HUES64 (cell line): ENCODE measurements around the gene GZMM.

ENCODE experiments used
- H3K27ac ChIP-seq: 2 replicates; pipeline ENCODE4 v1.7.0; 2013; ENCODE audit warnings: low read depth, low read length, inconsistent platforms
- H3K27me3 ChIP-seq: 2 replicates; pipeline ENCODE4 v1.6.1; 2013; ENCODE audit warnings: mild to moderate bottlenecking, low read length; ENCODE audit not compliant: insufficient read depth
- H3K36me3 ChIP-seq: 2 replicates; pipeline ENCODE4 v1.6.1; 2013; ENCODE audit warnings: mild to moderate bottlenecking, low read length; ENCODE audit not compliant: insufficient read depth
- H3K4me1 ChIP-seq: 2 replicates; pipeline ENCODE4 v1.6.1; 2013; ENCODE audit warnings: mild to moderate bottlenecking, low read length, moderate library complexity; ENCODE audit not compliant: insufficient read depth
- H3K4me3 ChIP-seq: 2 replicates; pipeline ENCODE4 v1.5.1; 2013; ENCODE audit warnings: mild to moderate bottlenecking, low read length, moderate library complexity
- H3K9ac ChIP-seq: 2 replicates; pipeline ENCODE4 v1.6.1; 2013; ENCODE audit warnings: mild to moderate bottlenecking, low read depth, low read length
- H3K9me3 ChIP-seq: 2 replicates; pipeline ENCODE4 v1.6.1; 2013; ENCODE audit warnings: low read depth, low read length; ENCODE audit not compliant: insufficient read depth
- WGBS: fragments of 150-250, 120-280 bp; methylation state at CpG from one replicate; pipeline ENCODE4 v1.1.7; 2013; ENCODE audit warnings: missing lambda C conversion rate; 5-methylcytosine and 5-hydroxymethylcytosine counted together

The GZMM gene

DNA sequence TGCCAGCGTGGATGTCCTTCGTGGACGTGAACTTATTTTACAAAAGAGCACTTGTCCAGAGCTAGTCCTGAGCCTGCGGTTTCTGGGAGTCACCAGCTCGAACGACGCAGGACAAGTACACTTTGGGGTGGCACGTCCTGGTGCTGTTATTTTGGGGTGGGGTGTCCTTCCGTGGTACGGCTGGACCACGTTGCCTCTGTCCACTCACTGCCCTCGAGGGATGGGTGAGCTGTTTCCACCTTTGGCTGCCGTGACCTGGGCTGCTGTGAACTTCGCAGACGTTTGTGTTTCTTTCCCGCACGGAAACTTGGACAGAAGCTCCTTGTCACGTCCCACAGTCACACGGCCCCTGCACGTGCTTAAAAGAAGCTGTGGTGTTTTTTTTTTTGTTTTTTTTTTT is 11.0 kb downstream of the GZMM start:
- 94% methylated on average over 20 of the region's 20 CpGs for WGBS
- Histone ChIP-seq H3K4me1 (no peaks in the 10 kb centered on the region), H3K36me3 (no peaks in the 10 kb centered on the region), H3K27me3 (no peaks in the 10 kb centered on the region), H3K4me3 (no peak overlapping the region), H3K9me3 (no peaks in the 10 kb centered on the region), H3K9ac (no peak overlapping the region), H3K27ac (no peak overlapping the region)

DNA sequence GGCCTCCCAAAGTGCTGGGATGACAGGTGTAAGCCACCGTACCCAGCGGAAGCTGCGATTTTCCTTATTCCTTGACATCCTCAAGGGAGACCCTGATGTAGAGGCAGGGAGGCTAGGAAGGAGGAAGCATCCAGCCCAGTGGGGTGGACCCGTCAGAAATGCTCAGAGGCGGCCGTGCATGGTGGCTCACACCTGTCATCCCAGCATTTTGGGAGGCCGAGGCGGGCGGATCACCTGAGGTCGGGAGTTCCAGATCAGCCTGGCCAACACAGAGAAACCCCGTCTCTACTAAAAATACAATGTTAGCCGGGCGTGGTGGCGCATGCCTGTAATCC is 11.6 kb downstream of the GZMM start:
- Histone ChIP-seq H3K27ac (no peak overlapping the region), H3K9ac (no peak overlapping the region), H3K4me1 (no peaks in the 10 kb centered on the region), H3K4me3 (no peak overlapping the region), H3K36me3 (no peaks in the 10 kb centered on the region), H3K27me3 (no peaks in the 10 kb centered on the region), H3K9me3 (no peaks in the 10 kb centered on the region)
- WGBS: 95% methylated on average over 14 of the region's 14 CpGs

DNA sequence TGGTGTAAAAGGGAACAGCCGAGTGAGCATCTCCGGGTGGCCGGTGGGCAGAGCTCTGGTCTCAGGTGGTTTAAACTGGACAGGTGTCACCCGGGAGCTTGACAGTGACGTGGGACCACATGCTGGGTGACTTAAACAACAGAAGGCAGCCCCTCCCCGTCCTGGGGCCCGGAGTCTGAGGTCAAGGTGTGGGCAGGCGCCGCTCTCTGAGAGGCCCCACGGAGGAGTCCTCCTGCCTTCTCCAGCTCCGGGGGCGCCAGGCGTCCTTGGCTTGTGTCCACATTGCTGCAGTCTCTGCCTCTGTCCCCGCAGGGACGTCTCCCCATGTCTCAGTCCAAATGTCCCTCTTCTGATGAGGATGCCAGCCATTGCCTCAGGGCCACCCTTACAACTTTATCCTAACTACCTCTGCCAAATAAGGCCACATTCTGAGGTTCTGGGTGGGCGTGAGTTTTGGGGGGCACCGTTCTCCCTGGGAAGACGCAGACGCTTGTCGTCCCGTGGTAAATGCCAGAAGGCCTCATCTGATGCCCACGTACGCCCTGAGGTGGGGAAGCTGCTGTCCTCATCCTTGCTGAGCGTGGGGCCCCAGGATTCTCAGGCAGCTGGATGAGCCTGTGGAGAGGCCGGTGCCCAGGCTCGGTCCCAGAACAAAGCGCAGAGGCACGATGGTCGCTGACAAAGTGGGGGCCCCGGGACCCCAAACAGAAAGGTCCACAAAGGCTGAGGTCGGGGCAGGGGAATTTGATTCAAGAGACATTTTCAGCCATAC is 12.9 kb downstream of the GZMM start:
- Histone ChIP-seq H3K9me3 (no peaks in the 10 kb centered on the region), H3K4me1 (no peaks in the 10 kb centered on the region), H3K9ac (no peak overlapping the region), H3K27me3 (no peaks in the 10 kb centered on the region), H3K36me3 (no peaks in the 10 kb centered on the region), H3K4me3 (no peak overlapping the region), H3K27ac (no peak overlapping the region)
- 90% methylated on average over 31 of the region's 31 CpGs for WGBS

DNA sequence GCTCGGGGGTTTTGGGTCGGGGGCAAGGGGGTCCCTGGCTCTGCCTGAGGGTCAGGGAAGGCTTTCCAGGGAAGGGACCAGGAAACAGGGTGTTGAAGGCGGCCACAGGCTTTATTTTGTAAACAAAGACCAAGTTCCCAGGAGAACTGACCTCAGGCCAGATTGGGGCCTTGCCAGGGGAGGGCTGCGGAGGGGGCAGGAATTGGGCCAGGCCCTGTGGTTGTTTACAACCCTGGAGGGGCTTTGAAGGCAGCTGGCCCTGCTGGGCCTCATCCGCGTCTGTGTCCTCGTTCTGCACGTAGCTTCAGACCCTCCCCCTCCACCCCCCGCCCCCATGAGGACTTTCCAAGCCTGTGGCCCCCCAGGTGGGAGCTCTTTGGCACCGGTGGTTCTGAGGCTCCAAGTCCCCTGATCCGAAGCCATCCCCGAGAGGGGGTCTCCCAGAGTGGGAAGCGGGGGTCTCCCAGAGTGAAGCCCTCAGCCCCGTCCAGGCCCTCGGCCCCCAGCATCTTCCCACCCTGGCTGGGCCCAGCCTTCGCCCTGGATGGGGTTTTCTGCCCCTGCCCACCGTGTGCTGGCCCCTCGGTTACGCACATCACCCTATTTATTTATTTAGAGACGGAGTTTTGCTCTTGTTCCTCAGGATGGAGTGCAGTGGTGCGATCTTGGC is 15.1 kb downstream of the GZMM start:
- Histone ChIP-seq H3K27me3 (no peaks in the 10 kb centered on the region), H3K4me3 (no peak overlapping the region), H3K9ac (no peak overlapping the region), H3K36me3 (no peaks in the 10 kb centered on the region), H3K9me3 (no peaks in the 10 kb centered on the region), H3K27ac (no peak overlapping the region), H3K4me1 (no peaks in the 10 kb centered on the region)
- WGBS: 73% methylated on average over 20 of the region's 21 CpGs

DNA sequence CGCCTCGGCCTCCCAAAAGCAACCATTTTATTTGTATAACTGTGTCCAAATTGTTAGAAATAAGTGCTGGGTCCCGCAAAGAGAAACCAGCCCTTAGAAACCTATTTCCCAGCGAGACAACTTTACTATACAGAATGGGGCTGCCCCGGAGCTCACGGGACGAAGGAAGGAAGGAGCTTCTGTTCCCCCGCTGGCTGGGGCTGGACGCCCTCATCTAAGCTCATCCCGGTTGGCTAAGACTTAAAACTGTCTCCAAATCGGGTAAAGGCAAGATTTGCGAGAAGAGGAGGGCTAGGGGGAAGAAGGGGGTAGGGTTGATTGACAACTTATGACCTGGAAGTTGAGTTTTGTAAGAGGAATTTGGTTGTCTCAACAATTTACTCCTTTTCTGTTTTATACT is 16.3 kb downstream of the GZMM start:
- Histone ChIP-seq H3K27ac (no peak overlapping the region), H3K4me1 (no peaks in the 10 kb centered on the region), H3K9me3 (no peaks in the 10 kb centered on the region), H3K27me3 (no peaks in the 10 kb centered on the region), H3K4me3 (no peak overlapping the region), H3K9ac (no peak overlapping the region), H3K36me3 (no peaks in the 10 kb centered on the region)
- 86% methylated on average over 10 of the region's 12 CpGs for WGBS

DNA sequence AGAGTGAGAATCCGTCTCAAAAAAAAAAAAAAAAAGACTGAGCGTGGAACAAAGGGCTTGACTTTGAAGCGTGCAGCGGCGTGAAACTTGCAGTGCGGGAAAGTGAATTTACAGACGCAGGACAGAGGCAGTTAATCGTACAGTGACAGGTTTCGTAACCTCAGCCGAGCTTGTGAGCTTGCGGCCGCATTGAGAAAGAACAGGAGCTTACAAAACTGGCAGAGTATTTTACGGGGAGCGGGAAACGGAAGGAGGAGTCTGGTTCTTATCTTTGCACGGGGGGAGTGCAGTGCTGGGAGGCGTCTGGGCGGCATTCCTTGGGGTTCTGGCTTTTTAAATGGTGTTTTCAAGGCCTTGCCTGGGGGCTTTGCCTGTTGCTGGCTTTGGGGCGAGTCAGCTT is 22.6 kb downstream of the GZMM start:
- Histone ChIP-seq H3K9ac (no peak overlapping the region), H3K4me3 (no peak overlapping the region), H3K4me1 (no peaks in the 10 kb centered on the region), H3K27ac (no peak overlapping the region), H3K9me3 (no peaks in the 10 kb centered on the region), H3K27me3 (no peaks in the 10 kb centered on the region), H3K36me3 (no peaks in the 10 kb centered on the region)
- 88% methylated on average over 19 of the region's 19 CpGs for WGBS

DNA sequence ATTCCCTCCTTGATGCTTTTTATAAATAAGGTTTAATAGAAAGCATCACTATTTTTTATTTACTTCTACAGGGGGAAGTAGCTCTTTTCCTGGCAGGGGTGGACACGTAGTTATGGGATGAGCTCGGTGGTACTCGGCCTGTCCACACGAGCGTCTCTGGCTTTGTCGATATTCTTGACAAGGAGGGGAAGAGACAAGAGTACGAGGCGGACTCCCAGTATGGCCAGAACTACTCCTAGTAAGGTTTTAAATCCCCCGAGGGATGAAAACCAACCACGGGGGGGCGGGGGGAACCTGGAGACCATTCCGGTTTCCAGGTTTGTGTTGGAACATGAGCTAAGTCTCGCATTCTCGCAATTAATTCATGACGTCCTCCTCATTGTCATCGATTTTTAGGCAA is 23.0 kb downstream of the GZMM start:
- H3K9me3 ChIP-seq: no peaks in the 10 kb centered on the region
- no peak overlapping the region for H3K27ac ChIP-seq
- no peaks in the 10 kb centered on the region for H3K27me3 ChIP-seq
- H3K4me3 ChIP-seq: no peak overlapping the region
- H3K36me3 ChIP-seq: no peaks in the 10 kb centered on the region
- no peaks in the 10 kb centered on the region for H3K4me1 ChIP-seq
- no peak overlapping the region for H3K9ac ChIP-seq
- WGBS: 89% methylated on average over 16 of the region's 16 CpGs

DNA sequence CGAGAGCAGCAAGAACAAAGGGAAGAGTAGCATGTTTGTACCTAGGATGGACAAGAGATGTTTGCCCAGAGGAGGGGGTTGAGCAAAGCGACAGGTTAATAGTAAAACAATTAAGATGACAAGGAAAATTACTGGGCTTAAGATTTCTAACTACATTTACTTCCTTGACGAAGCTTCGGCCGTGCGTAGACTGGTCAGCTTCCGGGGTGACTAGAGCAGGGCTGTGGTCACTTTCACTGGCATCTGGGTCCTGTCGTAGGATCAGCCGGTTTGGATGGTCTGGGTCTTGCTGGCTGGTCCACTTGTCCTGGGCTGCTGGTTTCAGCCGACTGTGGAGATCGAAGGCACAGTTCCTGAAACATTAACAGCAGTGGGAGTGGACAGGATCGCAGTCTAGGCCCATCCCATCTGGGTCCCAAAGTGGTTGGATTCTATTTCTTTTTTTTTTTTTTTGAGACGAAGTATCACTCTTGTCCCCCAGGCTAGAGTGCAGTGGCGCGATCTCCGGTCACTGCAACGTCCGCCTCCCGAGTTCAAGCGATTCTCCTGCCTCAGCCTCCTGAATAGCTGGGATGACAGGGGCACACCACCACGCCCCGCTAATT is 23.5 kb downstream of the GZMM start:
- Histone ChIP-seq H3K27me3 (no peaks in the 10 kb centered on the region), H3K4me1 (no peaks in the 10 kb centered on the region), H3K27ac (no peak overlapping the region), H3K9me3 (no peaks in the 10 kb centered on the region), H3K9ac (no peak overlapping the region), H3K4me3 (no peak overlapping the region), H3K36me3 (no peaks in the 10 kb centered on the region)
- WGBS: 95% methylated on average over 22 of the region's 22 CpGs

DNA sequence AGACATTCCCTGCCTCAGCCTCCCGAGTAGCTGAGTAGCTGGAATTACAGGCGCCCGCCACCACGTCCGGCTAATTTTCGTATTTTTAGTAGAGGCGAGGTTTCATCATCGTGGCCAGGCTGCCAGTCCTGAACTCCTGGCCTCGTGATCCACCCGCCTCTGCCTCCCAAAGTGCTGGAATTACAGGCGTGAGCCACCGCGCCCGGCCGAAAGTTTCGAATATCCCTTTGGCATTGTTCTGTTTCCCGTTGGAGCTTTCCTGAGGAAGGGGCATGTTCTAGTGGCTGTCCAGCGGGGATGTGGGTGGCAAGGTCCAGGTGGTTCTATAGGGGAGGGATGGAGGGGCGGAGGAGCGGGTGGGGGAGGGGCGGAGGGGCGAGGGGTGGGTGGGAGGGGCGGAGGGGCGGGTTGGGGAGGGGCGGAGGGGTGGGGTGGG is 26.4 kb downstream of the GZMM start:
- no peak overlapping the region for H3K27ac ChIP-seq
- no peak overlapping the region for H3K9ac ChIP-seq
- H3K27me3 ChIP-seq: no peaks in the 10 kb centered on the region
- H3K4me3 ChIP-seq: no peak overlapping the region
- WGBS: 95% methylated on average over 18 of the region's 25 CpGs
- H3K36me3 ChIP-seq: no peaks in the 10 kb centered on the region
- peaks cover 4% of the 10 kb centered on the region; the same call in 1 of the 2 replicates for H3K4me1 ChIP-seq
- no peaks in the 10 kb centered on the region for H3K9me3 ChIP-seq

DNA sequence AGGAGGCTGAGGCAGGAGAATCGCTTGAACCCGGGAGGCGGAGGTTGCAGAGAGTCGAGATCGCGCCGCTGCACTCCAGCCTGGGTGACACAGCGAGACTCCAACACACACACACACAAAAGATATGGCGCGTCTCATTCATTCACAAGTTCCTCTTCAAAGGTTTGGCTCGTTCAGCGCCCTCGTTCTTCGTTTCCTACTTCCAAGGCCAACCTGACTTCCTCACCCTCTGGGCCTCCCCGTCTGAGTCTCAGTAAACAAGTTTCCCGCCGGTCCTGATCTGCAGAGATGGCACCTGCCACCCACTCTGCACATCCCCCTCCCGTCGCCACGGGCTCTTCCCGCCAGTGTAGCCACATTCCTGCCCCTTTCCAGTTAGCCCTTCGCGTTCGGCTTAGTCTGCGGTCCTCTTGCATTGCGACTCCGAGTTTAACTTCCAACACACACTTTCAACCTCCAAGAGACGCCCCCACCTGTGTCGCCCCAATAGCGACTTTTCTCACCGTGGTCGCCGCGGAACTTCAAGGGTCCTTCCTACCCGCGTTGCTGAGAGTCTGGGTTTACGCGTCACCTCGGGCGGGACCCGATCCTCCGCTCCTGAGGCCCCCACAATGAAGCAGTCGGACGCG is 27.2 kb downstream of the GZMM start:
- Histone ChIP-seq H3K27me3 (no peaks in the 10 kb centered on the region), H3K36me3 (0 out of 2 replicates have a peak, but pooled peaks cover under 1% of the 10 kb centered on the region), H3K4me1 (peaks cover 4% of the 10 kb centered on the region; the same call in 1 of the 2 replicates), H3K9me3 (no peaks in the 10 kb centered on the region), H3K27ac (peak overlapping the region; percentile 77), H3K4me3 (peak overlapping the region; percentile 94), H3K9ac (peak overlapping the region; percentile 85)
- 6% methylated on average over 45 of the region's 45 CpGs for WGBS

DNA sequence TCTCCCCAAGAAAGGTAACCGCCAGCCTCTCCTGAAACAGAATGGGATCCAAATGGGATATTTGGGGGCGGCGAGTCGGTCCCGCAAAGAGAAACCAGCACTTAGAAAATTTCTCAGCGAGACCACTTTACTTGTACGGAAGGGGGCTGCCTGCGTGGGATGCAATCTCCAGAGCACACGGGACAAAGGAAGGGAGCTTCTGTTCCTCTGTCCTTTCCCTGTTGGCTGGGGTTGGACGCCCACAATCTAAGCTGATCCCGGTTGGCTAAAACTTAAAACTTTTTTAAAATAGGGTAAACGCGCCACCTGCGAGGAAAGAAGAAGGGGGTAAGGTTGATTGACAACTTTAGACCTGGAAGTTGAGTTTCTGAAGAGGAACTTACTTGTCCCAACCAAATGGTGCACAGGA is 27.7 kb downstream of the GZMM start:
- Histone ChIP-seq H3K9ac (peak overlapping the region; percentile 85), H3K9me3 (no peaks in the 10 kb centered on the region), H3K27me3 (no peaks in the 10 kb centered on the region), H3K27ac (peak overlapping the region; percentile 77), H3K4me3 (peak overlapping the region; percentile 94), H3K4me1 (peaks cover 4% of the 10 kb centered on the region; the same call in 1 of the 2 replicates), H3K36me3 (0 out of 2 replicates have a peak, but pooled peaks cover 3% of the 10 kb centered on the region)
- 1% methylated on average over 14 of the region's 14 CpGs for WGBS
